Measurements from ENCODE around the gene DAB1.

The DAB1 gene

DNA sequence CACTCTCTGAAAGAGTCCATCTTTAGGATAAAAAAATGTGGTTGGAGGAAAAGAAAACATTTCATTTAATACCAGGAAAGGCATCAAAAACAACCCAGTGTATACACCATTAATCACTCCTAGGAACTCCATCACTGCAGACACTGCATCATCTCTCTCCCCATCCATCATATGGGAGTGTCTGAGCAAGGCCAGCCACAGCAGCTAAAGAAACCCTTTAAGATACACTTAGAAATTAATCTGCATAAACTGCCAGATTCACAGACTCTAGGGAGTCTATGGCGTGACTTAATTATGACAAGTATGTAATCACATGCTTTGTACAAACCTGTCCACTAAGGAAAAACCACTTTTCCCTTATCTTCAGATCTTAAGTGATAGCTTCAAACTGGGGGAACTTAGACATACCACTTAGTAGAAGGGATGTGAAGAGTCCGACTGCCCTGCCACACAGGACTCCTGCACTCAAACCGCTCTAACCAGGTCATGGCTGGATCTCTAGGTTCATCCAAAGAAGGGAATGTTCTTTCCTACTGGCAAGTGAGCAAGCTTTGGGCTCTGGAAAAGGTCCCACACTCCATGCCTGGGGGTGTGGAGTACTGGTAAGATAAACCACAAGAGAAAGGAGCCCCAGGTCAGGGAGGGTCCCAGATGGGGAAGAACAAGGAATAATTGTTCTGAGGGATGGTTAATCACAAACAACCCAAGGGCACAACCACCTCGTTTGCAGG lies 397.1 kb downstream of the DAB1 start:
- POLR2A ChIA-PET (ENCODE audit: low non-redundant PET), result no interaction called here
- TF ChIP-seq, protein P1, sequence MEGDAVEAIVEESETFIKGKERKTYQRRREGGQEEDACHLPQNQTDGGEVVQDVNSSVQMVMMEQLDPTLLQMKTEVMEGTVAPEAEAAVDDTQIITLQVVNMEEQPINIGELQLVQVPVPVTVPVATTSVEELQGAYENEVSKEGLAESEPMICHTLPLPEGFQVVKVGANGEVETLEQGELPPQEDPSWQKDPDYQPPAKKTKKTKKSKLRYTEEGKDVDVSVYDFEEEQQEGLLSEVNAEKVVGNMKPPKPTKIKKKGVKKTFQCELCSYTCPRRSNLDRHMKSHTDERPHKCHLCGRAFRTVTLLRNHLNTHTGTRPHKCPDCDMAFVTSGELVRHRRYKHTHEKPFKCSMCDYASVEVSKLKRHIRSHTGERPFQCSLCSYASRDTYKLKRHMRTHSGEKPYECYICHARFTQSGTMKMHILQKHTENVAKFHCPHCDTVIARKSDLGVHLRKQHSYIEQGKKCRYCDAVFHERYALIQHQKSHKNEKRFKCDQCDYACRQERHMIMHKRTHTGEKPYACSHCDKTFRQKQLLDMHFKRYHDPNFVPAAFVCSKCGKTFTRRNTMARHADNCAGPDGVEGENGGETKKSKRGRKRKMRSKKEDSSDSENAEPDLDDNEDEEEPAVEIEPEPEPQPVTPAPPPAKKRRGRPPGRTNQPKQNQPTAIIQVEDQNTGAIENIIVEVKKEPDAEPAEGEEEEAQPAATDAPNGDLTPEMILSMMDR (conservative IDR thresholded peaks at IDR 0.05; ENCODE audit: low read depth), result no peak
- H3K27ac ChIP-seq, result no peak overlapping the region
- no peak for DNase-seq (ENCODE audit: low spot score)
- CTCF ChIA-PET, result no interaction called here

GRCh38 chr1:57024855-57025254 lies 399.0 kb downstream of the DAB1 start:
- TF ChIP-seq, protein P1 (conservative IDR thresholded peaks at IDR 0.05; ENCODE audit: low read depth), result no peak
- CTCF ChIA-PET, result no interaction called here
- H3K27ac ChIP-seq, result no peak overlapping the region
- DNase-seq (ENCODE audit: low spot score), result no peak
- POLR2A ChIA-PET (ENCODE audit: low non-redundant PET), result no interaction called here

DNA sequence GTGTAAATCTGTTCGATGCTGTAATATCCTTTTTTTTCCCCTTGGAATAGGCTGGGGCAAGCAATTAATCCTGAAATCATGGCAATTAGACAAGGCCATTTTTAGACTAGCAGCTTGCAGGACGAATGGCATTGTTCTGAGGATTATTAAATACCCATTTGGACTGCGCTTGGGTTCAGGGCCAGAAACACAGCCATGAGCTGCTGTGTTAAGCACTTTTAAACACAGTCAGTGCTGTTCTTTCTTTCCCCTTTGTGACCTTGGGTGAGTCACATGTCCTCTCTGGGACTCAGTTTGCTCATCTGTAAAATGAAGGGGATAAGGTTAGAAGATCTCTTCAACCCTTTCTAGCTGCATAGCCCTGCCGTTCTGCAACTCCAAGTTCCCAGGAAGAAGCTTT lies 399.4 kb downstream of the DAB1 start:
- DNase-seq (ENCODE audit: low spot score), result no peak
- ChIA-PET CTCF (no interaction called here), POLR2A (ENCODE audit: low non-redundant PET) (no interaction called here)
- H3K27ac ChIP-seq, result no peak overlapping the region
- TF ChIP-seq, protein P1 (conservative IDR thresholded peaks at IDR 0.05; ENCODE audit: low read depth), result no peak

GRCh38 chr1:57020216-57020615 lies 403.6 kb downstream of the DAB1 start:
- CTCF ChIA-PET, result no interaction called here
- no peak overlapping the region for H3K27ac ChIP-seq
- POLR2A ChIA-PET (ENCODE audit: low non-redundant PET), result no interaction called here
- TF ChIP-seq, protein P1 (conservative IDR thresholded peaks at IDR 0.05; ENCODE audit: low read depth), result no peak
- DNase-seq (ENCODE audit: low spot score), result no peak

- no peak overlapping the region for H3K27ac ChIP-seq
- no peak for DNase-seq (ENCODE audit: low spot score)
- TF ChIP-seq, protein P1 (conservative IDR thresholded peaks at IDR 0.05; ENCODE audit: low read depth), result no peak
- CTCF ChIA-PET, result interaction anchor here (0.5 to 0.7 kb wide), 2 partner anchors 74 to 106 kb away, joined by 3 read pairs; no protein-coding TSS in a partner anchor
- POLR2A ChIA-PET (ENCODE audit: low non-redundant PET), result no interaction called here
Measured at GRCh38 chr1:57019236-57019839, 404.5 kb downstream of the DAB1 start.

DNA sequence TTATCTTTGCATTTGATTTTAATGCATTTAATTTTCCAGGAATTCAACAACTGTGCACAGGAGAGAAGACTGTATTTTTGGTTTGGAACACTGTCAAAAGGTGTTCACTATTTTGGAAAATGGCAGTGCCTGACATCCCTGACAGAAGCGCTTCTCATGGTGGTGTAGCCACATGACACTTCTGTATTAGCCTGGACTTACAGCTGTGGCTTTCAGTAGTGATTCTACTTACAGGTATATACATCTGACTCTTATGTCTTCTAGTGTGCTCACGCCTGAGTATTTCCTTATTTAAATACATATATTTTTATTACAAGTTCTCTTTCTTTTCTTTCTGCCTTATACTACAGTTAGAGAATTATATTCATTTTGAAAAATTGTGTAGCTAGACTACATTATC lies 405.7 kb downstream of the DAB1 start:
- ChIA-PET POLR2A (ENCODE audit: low non-redundant PET) (no interaction called here), CTCF (no interaction called here)
- no peak for DNase-seq (ENCODE audit: low spot score)
- H3K27ac ChIP-seq, result no peak overlapping the region
- TF ChIP-seq, protein P1 (conservative IDR thresholded peaks at IDR 0.05; ENCODE audit: low read depth), result no peak
